K562 (cell line): ENCODE results near the gene C8A. TPM values are rescaled to one million over a fixed set of nuclear protein-coding genes. Genes with fewer than 3 reads are reported as not detected.

Experiments used
- FOSL1 ChIP-seq: fragments of 200-800 bp; sonication (Bioruptor generic); conservative IDR thresholded peaks from 2 replicates; pipeline ENCODE4 v1.6.1; 2016; ENCODE audit warnings: missing genetic modification characterization, missing compliant biosample characterization
- MAZ ChIP-seq, 2 experiments: fragments of 450-650 bp in 1 of 2; sonication (generic) in 1 of 2; formaldehyde crosslinking; IDR thresholded peaks in 1 of 2; conservative IDR thresholded peaks in 1 of 2; 2 replicates each; pipeline versions ENCODE4 v1.4.0 to v1.5.0; 2020; ENCODE audit warnings: mild to moderate bottlenecking in 1 of 2, missing genetic modification reagents in 1 of 2
- RBM15 ChIP-seq: fragments of 200-400 bp; formaldehyde crosslinking; IDR thresholded peaks from 2 replicates; pipeline ENCODE4 v1.6.1; 2018; ENCODE audit warnings: mild to moderate bottlenecking, low read length, moderate library complexity; ENCODE audit not compliant: insufficient read depth
- RFX1 ChIP-seq: fragments of 450-650 bp; IDR thresholded peaks from 2 replicates; pipeline ENCODE4 v1.6.1; 2016; ENCODE audit warnings: mild to moderate bottlenecking, moderate library complexity
- SMAD3 ChIP-seq: fragments of 450-650 bp; formaldehyde crosslinking; conservative IDR thresholded peaks from 2 replicates; pipeline ENCODE4 v1.4.0; 2020; ENCODE audit warnings: mild to moderate bottlenecking
- SMARCA5 ChIP-seq: fragments of 450-650 bp; IDR thresholded peaks from 2 replicates; pipeline ENCODE4 v1.6.1; 2016
- TEAD2 ChIP-seq: fragments of 450-650 bp; IDR thresholded peaks from 2 replicates; pipeline ENCODE4 v1.6.1; 2016; ENCODE audit warnings: missing genetic modification characterization, control low read depth, missing compliant biosample characterization
- UBTF ChIP-seq, 2 experiments: IDR thresholded peaks; 2 replicates each; pipeline ENCODE4 v1.6.1; 2012; ENCODE audit warnings: improper control_type of control experiment in 2 of 2, low read depth in 2 of 2, low read length in 2 of 2, borderline replicate concordance in 1 of 2
- ZKSCAN3 ChIP-seq: fragments of 250-450 bp; sonication (Bioruptor Pico); IDR thresholded peaks from 2 replicates; pipeline ENCODE4 v1.4.0; 2020
- ZNF280A ChIP-seq: fragments of 450-650 bp; IDR thresholded peaks from 2 replicates; pipeline ENCODE4 v1.6.1; 2018; ENCODE audit warnings: mild to moderate bottlenecking, low read depth; ENCODE audit not compliant: partially characterized antibody
- ZNF707 ChIP-seq: fragments of 250-450 bp; sonication (Bioruptor Pico); conservative IDR thresholded peaks from 2 replicates; pipeline ENCODE4 v1.8.0; 2022; ENCODE audit warnings: inconsistent platforms, mild to moderate bottlenecking, moderate library complexity
- polyA plus RNA-seq, 8 experiments: library from polyadenylated mRNA; depleted of rRNA in 4 of 8; stranded (reverse) in 5 of 8; unstranded in 3 of 8; fragments of >200 nt; fragmentation: Nextera tagmentation in 2 of 8; fragmentation: Illumina TruSeq in 1 of 8; extraction: Ambion mirVana in 2 of 8; extraction: Trizol in 1 of 8; gene quantifications; 2 replicates each; pipeline versions ENCODE4 v1.2.1 to v1.2.3, GENCODE V29; 2011 to 2014; ENCODE audit warnings: inconsistent platforms in 1 of 8, missing spikeins in 1 of 8
- total RNA-seq, 7 experiments: library from RNA; depleted of rRNA in 6 of 7; stranded (reverse); fragments of >200 nt in 6 of 7; fragmentation: Illumina TruSeq in 2 of 7; extraction: Trizol in 2 of 7; gene quantifications; 2 replicates each; pipeline versions ENCODE4 v1.2.1 to v1.2.3, GENCODE V29; 2011 to 2021; ENCODE audit warnings: low replicate concordance in 1 of 7
- TF ChIP-seq, protein P1 (sequence below): fragments of 250-450 bp; sonication (Bioruptor Pico); IDR thresholded peaks from 2 replicates; pipeline ENCODE4 v1.4.0; 2020
- TF ChIP-seq, protein P2 (sequence below), 3 experiments: fragments of 200-800 bp in 1 of 3; sonication (Bioruptor generic) in 1 of 3; sonication (generic) in 1 of 3; formaldehyde crosslinking in 1 of 3; IDR thresholded peaks; 2 replicates each; pipeline versions ENCODE4 v1.6.1 to v1.8.0; 2016 to 2022; ENCODE audit warnings: mild to moderate bottlenecking in 2 of 3, missing compliant biosample characterization in 2 of 3, missing genetic modification characterization in 2 of 3, missing genetic modification reagents in 1 of 3

C8A gene
- total and polyA plus RNA-seq, 9 of the 15 experiments (the other 6 are each of a cell fraction or from before 2014, with no cell fraction given): 0.09 TPM; not detected in 8

GRCh38 chr1:56911098-56911938 is 56.7 kb downstream of the C8A start (continued):
- TF ChIP-seq, protein P1, sequence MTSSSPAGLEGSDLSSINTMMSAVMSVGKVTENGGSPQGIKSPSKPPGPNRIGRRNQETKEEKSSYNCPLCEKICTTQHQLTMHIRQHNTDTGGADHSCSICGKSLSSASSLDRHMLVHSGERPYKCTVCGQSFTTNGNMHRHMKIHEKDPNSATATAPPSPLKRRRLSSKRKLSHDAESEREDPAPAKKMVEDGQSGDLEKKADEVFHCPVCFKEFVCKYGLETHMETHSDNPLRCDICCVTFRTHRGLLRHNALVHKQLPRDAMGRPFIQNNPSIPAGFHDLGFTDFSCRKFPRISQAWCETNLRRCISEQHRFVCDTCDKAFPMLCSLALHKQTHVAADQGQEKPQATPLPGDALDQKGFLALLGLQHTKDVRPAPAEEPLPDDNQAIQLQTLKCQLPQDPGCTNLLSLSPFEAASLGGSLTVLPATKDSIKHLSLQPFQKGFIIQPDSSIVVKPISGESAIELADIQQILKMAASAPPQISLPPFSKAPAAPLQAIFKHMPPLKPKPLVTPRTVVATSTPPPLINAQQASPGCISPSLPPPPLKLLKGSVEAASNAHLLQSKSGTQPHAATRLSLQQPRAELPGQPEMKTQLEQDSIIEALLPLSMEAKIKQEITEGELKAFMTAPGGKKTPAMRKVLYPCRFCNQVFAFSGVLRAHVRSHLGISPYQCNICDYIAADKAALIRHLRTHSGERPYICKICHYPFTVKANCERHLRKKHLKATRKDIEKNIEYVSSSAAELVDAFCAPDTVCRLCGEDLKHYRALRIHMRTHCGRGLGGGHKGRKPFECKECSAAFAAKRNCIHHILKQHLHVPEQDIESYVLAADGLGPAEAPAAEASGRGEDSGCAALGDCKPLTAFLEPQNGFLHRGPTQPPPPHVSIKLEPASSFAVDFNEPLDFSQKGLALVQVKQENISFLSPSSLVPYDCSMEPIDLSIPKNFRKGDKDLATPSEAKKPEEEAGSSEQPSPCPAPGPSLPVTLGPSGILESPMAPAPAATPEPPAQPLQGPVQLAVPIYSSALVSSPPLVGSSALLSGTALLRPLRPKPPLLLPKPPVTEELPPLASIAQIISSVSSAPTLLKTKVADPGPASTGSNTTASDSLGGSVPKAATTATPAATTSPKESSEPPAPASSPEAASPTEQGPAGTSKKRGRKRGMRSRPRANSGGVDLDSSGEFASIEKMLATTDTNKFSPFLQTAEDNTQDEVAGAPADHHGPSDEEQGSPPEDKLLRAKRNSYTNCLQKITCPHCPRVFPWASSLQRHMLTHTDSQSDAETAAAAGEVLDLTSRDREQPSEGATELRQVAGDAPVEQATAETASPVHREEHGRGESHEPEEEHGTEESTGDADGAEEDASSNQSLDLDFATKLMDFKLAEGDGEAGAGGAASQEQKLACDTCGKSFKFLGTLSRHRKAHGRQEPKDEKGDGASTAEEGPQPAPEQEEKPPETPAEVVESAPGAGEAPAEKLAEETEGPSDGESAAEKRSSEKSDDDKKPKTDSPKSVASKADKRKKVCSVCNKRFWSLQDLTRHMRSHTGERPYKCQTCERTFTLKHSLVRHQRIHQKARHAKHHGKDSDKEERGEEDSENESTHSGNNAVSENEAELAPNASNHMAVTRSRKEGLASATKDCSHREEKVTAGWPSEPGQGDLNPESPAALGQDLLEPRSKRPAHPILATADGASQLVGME (CRISPR knock-in tag): no peak
- TF ChIP-seq ZKSCAN3 (CRISPR knock-in tag) (no peak), SMARCA5 (no peak), ZNF707 (CRISPR knock-in tag) (no peak), TEAD2 (tag) (no peak), SMAD3 (CRISPR knock-in tag) (no peak), ZNF280A (no peak), FOSL1 (tag) (peak; percentile 35; the same call in 1 of the 2 replicates), MAZ (CRISPR knock-in tag; conservative IDR thresholded peaks at IDR 0.05 in 1 of 2, IDR thresholded peaks at IDR 0.05 in 1 of 2) (no peak), RFX1 (no peak), UBTF (IDR thresholded peaks at IDR 0.05; ENCODE audit: borderline replicate concordance in 1 of 2, low read depth in 2 of 2, low read length in 2 of 2) (no peak), RBM15 (no peak)
- TF ChIP-seq, protein P2, sequence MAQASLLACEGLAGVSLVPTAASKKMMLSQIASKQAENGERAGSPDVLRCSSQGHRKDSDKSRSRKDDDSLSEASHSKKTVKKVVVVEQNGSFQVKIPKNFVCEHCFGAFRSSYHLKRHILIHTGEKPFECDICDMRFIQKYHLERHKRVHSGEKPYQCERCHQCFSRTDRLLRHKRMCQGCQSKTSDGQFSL (CRISPR knock-in tag; IDR thresholded peaks at IDR 0.05): no peak
- TF ChIP-seq, protein P2 (tag; IDR thresholded peaks at IDR 0.05): no peak
